Activated B cell treated with CpG ODN at 0.5 μM for 24 hours (primary cell): Measurements from ENCODE around the gene SP5. TPM values are rescaled to one million over a fixed set of nuclear protein-coding genes. Genes with fewer than 3 reads are reported as not detected.

Experiments
- ATAC-seq: fragments of 200-7000 bp; cut with Tn5 transposase; one replicate; pipeline ENCODE4 v1.10.0; 2021; ENCODE audit warnings: low read depth, mild to moderate bottlenecking, moderate library complexity
- CTCF ChIA-PET: fragments of 350-600 bp; sonication (Branson Sonifier 250); formaldehyde crosslinking; loops from one replicate; lab custom pipeline; 2021; ENCODE audit warnings: antibody characterized with exemption; lab: Charles Lee
- POLR2A ChIA-PET: fragments of 350-600 bp; sonication (Branson Sonifier 250); formaldehyde crosslinking; loops from one replicate; lab custom pipeline; 2021; ENCODE audit warnings: antibody characterized with exemption; lab: Charles Lee
- DNase-seq: peaks from one replicate; pipeline ENCODE4 v3.0.0; 2022
- H3K27ac Mint-ChIP-seq: one replicate; pipeline ENCODE4 v1.8.0; 2020; ENCODE audit warnings: mixed read lengths
- H3K27me3 Mint-ChIP-seq: one replicate; pipeline ENCODE4 v1.8.0; 2021; ENCODE audit warnings: mixed read lengths
- H3K36me3 Mint-ChIP-seq: one replicate; pipeline ENCODE4 v1.8.0; 2021; ENCODE audit warnings: low read depth, mixed read lengths
- H3K4me1 Mint-ChIP-seq: one replicate; pipeline ENCODE4 v1.8.0; 2021; ENCODE audit warnings: mixed read lengths
- H3K4me3 Mint-ChIP-seq: one replicate; pipeline ENCODE4 v1.8.0; 2020; ENCODE audit warnings: mild to moderate bottlenecking, mixed read lengths
- H3K9me3 Mint-ChIP-seq: one replicate; pipeline ENCODE4 v1.8.0; 2020; ENCODE audit warnings: mixed read lengths
- intact Hi-C: fragments of 100-400 bp; cut with micrococcal nuclease; formaldehyde crosslinking; loops from one replicate; pipeline ENCODE4 v1.15.1; 2024
- total RNA-seq: library from RNA; stranded (reverse); gene quantifications from 2 replicates; pipeline ENCODE4 v1.2.3, GENCODE V29; 2022
- TF ChIP-seq, protein P1 (sequence below): fragments of 200-600 bp; IDR thresholded peaks from one replicate; pipeline ENCODE4 v1.8.0; 2022; ENCODE audit warnings: antibody characterized with exemption, mild to moderate bottlenecking

SP5 gene
- total RNA-seq, 1 donor from 2014 or later, result not detected

DNA sequence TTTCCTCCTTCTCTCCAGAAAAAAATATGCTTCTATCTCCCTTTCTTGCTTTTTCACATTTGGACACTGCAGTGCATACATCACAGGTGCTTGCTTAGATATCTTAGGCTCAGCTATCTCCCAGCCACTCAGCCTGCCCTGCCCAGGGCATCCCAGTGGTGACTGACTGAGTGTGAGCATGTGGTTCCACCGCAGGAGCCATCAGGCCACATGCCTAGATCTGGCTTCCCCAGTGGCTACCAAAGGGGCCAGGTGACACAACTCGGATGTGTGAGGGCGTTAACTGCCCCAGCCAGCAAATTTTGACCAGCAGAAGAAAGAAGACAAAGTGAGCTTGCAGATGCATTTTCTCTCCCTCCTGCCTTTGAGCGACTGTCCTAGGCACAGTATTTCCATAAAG, 25.5 kb downstream of the SP5 start:
- CTCF ChIA-PET, result no interaction called here
- POLR2A ChIA-PET, result no interaction called here
- intact Hi-C loops, result no loop called here

GRCh38 chr2:170742000-170742399, 26.9 kb downstream of the SP5 start:
- intact Hi-C loops, result no loop called here
- Mint-ChIP-seq H3K9me3 (no peaks in the 10 kb centered on the region), H3K36me3 (no peaks in the 10 kb centered on the region), H3K27me3 (peaks cover 10% of the 10 kb centered on the region), H3K27ac (no peak overlapping the region), H3K4me3 (no peak overlapping the region), H3K4me1 (no peaks in the 10 kb centered on the region)
- ChIA-PET CTCF (no interaction called here), POLR2A (no interaction called here)
- no peak for DNase-seq
- ATAC-seq, result no peak
- TF ChIP-seq, protein P1, sequence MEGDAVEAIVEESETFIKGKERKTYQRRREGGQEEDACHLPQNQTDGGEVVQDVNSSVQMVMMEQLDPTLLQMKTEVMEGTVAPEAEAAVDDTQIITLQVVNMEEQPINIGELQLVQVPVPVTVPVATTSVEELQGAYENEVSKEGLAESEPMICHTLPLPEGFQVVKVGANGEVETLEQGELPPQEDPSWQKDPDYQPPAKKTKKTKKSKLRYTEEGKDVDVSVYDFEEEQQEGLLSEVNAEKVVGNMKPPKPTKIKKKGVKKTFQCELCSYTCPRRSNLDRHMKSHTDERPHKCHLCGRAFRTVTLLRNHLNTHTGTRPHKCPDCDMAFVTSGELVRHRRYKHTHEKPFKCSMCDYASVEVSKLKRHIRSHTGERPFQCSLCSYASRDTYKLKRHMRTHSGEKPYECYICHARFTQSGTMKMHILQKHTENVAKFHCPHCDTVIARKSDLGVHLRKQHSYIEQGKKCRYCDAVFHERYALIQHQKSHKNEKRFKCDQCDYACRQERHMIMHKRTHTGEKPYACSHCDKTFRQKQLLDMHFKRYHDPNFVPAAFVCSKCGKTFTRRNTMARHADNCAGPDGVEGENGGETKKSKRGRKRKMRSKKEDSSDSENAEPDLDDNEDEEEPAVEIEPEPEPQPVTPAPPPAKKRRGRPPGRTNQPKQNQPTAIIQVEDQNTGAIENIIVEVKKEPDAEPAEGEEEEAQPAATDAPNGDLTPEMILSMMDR, result no peak

More for the DNA sequence above, 25.5 kb downstream of the SP5 start:
- no peak overlapping the region for H3K27ac Mint-ChIP-seq
- TF ChIP-seq, protein P1, result no peak
- ATAC-seq (no peak), DNase-seq (no peak)
- H3K36me3 Mint-ChIP-seq, result no peaks in the 10 kb centered on the region
- no peak overlapping the region for H3K4me3 Mint-ChIP-seq
- H3K4me1 Mint-ChIP-seq, result no peaks in the 10 kb centered on the region
- no peaks in the 10 kb centered on the region for H3K9me3 Mint-ChIP-seq
- H3K27me3 Mint-ChIP-seq, result peaks cover 15% of the 10 kb centered on the region

DNA sequence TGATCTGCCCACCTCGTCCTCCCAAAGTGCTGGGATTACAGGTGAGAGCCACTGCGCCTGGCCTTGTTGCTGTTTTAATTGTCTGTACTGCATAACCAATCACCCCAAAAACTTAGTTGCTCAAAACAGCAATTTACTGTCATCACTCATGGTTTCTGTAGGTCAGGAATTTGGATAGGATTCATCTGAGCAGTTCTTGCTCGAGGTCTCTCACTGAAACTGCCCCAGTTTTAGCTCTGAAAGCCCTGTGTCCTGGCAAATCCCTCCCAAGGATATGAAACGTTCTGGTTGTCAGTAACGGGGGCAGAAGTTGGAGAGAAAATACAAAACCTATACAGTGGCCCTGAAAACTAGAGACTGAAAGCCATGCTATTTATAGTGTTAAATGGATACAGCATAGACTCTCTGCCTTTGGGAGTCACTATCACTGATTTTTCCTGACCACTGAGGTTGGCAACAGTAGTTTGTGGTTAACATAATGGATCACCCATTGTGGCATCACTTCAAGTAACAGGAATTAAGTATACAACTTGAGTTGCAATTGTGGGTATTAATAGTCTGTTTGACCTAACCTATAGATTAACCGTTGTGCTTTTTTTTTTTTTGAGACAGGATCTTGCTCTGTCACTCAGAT, 27.9 kb downstream of the SP5 start:
- Mint-ChIP-seq H3K4me3 (no peak overlapping the region), H3K27me3 (peaks cover 13% of the 10 kb centered on the region), H3K4me1 (no peaks in the 10 kb centered on the region), H3K9me3 (no peaks in the 10 kb centered on the region), H3K27ac (no peak overlapping the region), H3K36me3 (no peaks in the 10 kb centered on the region)
- ATAC-seq (no peak), DNase-seq (no peak)
- TF ChIP-seq, protein P1, result no peak
- CTCF ChIA-PET, result no interaction called here
- intact Hi-C loops, result no loop called here
- POLR2A ChIA-PET, result no interaction called here

- ChIA-PET POLR2A (no interaction called here), CTCF (no interaction called here)
- intact Hi-C loops, result no loop called here
- Mint-ChIP-seq H3K4me1 (no peaks in the 10 kb centered on the region), H3K27me3 (peaks cover 14% of the 10 kb centered on the region), H3K27ac (no peak overlapping the region), H3K36me3 (no peaks in the 10 kb centered on the region), H3K9me3 (no peaks in the 10 kb centered on the region), H3K4me3 (no peak overlapping the region)
- ATAC-seq (no peak), DNase-seq (no peak)
- TF ChIP-seq, protein P1, result no peak
Observed at GRCh38 chr2:170743530-170744239, 28.5 kb downstream of the SP5 start.

DNA sequence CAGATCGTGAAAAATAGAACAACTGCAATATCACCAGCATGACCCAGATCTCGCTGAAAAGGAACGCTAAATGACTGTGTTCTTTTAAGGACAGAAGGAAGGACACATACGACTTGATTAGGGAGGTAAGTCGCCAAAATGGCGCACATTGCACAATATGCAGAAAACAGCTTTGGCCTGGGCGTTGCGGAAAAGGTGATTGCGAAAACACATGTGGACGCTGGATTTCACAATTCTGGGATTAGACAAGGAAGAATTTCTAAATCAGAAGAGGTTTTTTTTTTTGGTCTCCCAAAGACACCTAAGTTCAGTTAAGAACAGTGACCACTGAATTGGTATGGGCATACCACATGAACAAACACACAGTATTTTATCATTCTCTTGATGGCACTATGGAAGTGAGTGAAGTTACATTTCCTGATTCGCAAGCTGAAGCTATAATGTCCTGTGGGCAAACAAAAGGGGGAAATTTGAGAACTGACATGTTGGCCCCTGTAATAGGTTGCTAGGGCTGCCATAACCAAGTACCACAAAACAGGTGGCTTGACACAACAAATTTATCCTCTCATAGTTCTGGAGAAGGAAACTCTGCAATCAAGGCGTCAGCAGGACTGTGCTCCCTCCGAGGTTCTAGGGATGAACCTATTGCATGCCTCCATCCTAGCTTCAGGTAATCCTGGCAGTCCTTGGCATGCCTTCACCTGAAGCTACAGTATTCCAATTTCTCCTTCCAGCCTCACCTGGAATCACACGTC, 29.3 kb downstream of the SP5 start:
- Mint-ChIP-seq H3K27ac (no peak overlapping the region), H3K4me1 (no peaks in the 10 kb centered on the region), H3K36me3 (no peaks in the 10 kb centered on the region), H3K9me3 (no peaks in the 10 kb centered on the region), H3K4me3 (no peak overlapping the region), H3K27me3 (peaks cover 19% of the 10 kb centered on the region)
- TF ChIP-seq, protein P1, result no peak
- ChIA-PET POLR2A (no interaction called here), CTCF (no interaction called here)
- ATAC-seq (no peak), DNase-seq (no peak)
- intact Hi-C loops, result no loop called here
